ENCODE results near the gene SUSD4. TPM values are rescaled to one million over a fixed set of nuclear protein-coding genes. Genes with fewer than 3 reads are reported as not detected.
A peak's percentile ranks its signal among the peaks of the same experiment; 100 is the strongest.

Gene SUSD4
- total RNA-seq, 1 experiment from 2014 or later, result 5.1 TPM

DNA sequence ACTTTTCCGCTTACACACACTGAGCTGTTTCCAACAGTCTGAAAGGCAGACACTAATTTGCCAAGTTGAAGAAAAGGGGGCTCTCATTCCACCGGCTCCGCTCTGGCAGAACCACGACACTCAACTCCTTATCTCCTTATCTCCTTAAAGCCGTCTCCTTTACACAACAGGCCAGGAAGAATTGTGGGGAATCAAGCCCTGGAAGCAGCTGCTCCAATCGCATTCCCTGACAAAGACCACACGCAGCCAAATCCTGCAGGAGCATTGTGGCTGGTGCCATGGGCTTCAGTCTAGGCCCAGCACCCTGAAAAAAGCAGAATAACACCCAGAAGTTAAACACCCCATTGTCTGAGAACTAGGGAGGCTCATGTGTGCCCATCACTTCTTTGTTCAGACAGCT, 24.1 kb downstream of the SUSD4 start:
- Histone ChIP-seq H3K27me3 (no peaks in the 10 kb centered on the region), H3K9me3 (no peaks in the 10 kb centered on the region), H3K36me3 (no peaks in the 10 kb centered on the region), H3K4me3 (no peak overlapping the region)
- no peak for DNase-seq

GRCh38 chr1:223338811-223339746, 24.9 kb downstream of the SUSD4 start:
- Histone ChIP-seq H3K9me3 (no peaks in the 10 kb centered on the region), H3K27me3 (no peaks in the 10 kb centered on the region), H3K36me3 (no peaks in the 10 kb centered on the region), H3K4me3 (no peak overlapping the region)
- no peak for DNase-seq

GRCh38 chr1:223337174-223337869, 26.7 kb downstream of the SUSD4 start:
- Histone ChIP-seq H3K9me3 (no peaks in the 10 kb centered on the region), H3K27me3 (no peaks in the 10 kb centered on the region), H3K4me3 (no peak overlapping the region), H3K36me3 (no peaks in the 10 kb centered on the region)
- no peak for DNase-seq

DNA sequence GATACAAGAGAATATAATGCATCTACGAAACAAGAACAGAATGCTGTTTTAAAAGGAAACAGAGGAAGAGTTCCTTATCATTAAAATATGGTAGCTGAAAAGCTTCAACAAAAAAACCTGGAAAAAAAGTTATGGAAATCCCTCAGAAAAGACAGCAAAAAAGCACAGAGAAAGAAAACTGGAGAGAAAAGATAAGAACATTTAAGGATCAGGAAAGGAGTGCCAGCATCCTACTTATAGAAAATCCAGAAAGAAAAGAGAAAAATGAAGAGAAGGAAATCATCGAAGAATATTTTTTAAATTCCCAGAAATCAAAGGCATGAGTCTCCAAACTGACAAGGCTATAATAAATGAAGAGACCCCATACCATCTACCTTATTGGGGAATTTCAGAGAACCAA, 29.8 kb downstream of the SUSD4 start:
- DNase-seq, result no peak
- Histone ChIP-seq H3K4me3 (no peak overlapping the region), H3K9me3 (no peaks in the 10 kb centered on the region; the same call in 1 of the 2 replicates), H3K36me3 (no peaks in the 10 kb centered on the region), H3K27me3 (no peaks in the 10 kb centered on the region)

DNA sequence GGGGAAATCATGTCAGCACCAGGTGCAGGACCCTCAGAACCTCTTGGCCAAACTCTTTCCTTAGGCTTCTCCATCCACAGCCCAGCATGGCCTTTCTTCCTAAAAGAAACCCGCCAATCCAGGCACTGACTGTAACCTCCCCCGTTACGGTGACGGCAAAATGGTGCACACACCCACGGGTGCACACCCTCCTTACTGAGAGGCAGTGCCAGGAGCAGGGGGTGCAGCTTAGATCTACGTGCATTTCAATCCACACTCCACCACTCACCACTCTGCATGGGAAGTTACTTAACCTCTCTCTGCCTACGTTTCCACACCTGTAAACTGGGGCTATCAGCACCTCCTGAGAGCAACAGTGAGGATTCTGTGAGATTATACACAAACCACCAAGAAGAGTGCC, 31.0 kb downstream of the SUSD4 start:
- Histone ChIP-seq H3K9me3 (no peaks in the 10 kb centered on the region; the same call in 1 of the 2 replicates), H3K4me3 (no peak overlapping the region), H3K36me3 (no peaks in the 10 kb centered on the region), H3K27me3 (no peaks in the 10 kb centered on the region)
- DNase-seq, result no peak

DNA sequence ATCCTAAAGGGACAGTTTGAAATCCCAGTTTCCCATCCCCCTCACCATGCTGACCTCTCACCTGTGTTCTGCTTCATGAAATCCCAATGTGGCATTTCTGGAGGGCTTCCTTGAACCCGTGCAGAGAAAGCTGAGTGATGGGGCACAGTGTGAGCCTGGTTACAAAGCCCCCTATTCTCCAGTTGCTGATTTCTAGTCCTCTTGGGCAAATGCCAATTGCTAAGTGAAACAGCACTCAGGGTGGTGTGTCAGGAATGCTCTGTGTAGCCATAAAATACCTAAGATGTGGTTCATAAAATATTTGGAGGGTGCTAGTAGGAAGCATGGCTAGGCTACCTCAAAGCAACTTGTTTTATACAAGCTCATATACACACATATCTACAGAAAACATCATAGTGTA, 32.0 kb downstream of the SUSD4 start:
- H3K9me3 ChIP-seq, result no peaks in the 10 kb centered on the region; the same call in 1 of the 2 replicates
- peak; percentile 19 for DNase-seq

GRCh38 chr1:223331301-223331700, 32.7 kb downstream of the SUSD4 start:
- Histone ChIP-seq H3K9me3 (no peaks in the 10 kb centered on the region; the same call in 1 of the 2 replicates), H3K4me3 (no peak overlapping the region), H3K27me3 (no peaks in the 10 kb centered on the region), H3K36me3 (no peaks in the 10 kb centered on the region)
- no peak for DNase-seq

More for the DNA sequence above, 32.0 kb downstream of the SUSD4 start:
- no peak overlapping the region for H3K4me3 ChIP-seq
- no peaks in the 10 kb centered on the region for H3K27me3 ChIP-seq
- no peaks in the 10 kb centered on the region for H3K36me3 ChIP-seq

DNA sequence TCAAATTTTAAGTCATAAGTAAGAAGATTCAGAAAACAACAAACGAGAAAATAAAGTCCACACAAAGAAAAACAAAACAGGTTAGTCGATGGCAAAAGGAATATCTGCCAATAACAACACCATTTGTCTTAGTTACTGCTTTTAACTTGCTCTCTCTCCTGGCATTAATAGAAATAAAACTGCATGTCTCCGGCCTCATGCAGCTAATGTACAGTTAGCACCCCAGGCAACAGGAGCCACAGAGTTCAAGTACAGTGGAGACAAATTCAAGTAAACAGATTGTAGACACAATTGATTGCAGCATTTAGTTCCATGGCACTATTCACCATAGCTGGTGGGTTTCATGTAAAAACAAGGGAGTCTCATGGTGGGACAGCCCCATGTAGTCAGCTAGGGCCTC, 33.5 kb downstream of the SUSD4 start:
- Histone ChIP-seq H3K4me3 (no peak overlapping the region), H3K27me3 (no peaks in the 10 kb centered on the region), H3K9me3 (no peaks in the 10 kb centered on the region; the same call in 1 of the 2 replicates), H3K36me3 (no peaks in the 10 kb centered on the region)
- no peak for DNase-seq

- Histone ChIP-seq H3K36me3 (no peaks in the 10 kb centered on the region), H3K27me3 (no peaks in the 10 kb centered on the region), H3K9me3 (no peaks in the 10 kb centered on the region; the same call in 1 of the 2 replicates), H3K4me3 (no peak overlapping the region)
- DNase-seq, result no peak
Observed at GRCh38 chr1:223329664-223330415, 34.1 kb downstream of the SUSD4 start.

DNA sequence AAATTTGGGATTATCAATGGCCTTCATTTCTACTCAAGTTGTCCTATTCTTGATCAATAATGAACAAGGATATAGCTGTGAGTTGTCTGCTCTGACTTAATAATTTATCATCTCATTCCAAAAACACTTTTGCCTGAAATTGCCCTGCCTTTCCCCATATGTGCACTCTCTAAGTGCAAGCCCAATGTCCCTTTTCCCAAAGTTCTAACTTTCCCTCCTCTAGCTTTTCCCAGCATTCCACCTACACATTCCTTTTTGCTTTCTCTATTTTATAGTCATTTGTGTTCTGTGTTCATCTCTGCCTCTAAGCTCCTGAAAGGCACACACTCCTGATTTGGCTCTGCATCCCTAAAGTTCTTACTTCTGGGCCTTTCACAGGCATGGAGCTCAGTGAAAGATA, 34.7 kb downstream of the SUSD4 start:
- Histone ChIP-seq H3K36me3 (no peaks in the 10 kb centered on the region), H3K27me3 (no peaks in the 10 kb centered on the region), H3K9me3 (no peaks in the 10 kb centered on the region; the same call in 1 of the 2 replicates), H3K4me3 (no peak overlapping the region)
- DNase-seq, result no peak

DNA sequence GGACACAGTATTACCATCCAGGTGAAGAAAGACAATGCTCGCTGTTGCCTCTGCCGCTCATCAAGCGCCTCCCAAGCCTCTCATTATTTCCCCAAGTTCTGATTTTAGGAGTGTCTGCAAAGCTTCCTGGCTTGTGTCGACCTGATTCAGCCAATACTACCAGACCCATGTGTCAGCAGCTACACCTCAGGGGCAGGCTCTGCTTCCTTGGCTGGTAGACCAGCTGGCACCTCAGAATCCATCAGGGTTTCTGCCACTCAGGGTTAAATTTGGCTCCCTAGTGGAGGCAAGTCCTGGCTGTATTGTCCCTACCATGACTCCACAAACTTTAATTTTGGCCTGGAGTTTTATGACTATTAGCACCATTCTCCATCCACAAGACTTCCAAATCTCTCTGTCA, 35.4 kb downstream of the SUSD4 start:
- Histone ChIP-seq H3K9me3 (no peaks in the 10 kb centered on the region; the same call in 1 of the 2 replicates), H3K27me3 (no peaks in the 10 kb centered on the region)
- peak; percentile 65 for DNase-seq

GRCh38 chr1:223326776-223327175, 37.2 kb downstream of the SUSD4 start:
- Histone ChIP-seq H3K27me3 (no peaks in the 10 kb centered on the region), H3K36me3 (no peaks in the 10 kb centered on the region), H3K9me3 (no peaks in the 10 kb centered on the region; the same call in 1 of the 2 replicates), H3K4me3 (no peak overlapping the region)
- no peak for DNase-seq

More for the DNA sequence above, 35.4 kb downstream of the SUSD4 start:
- H3K36me3 ChIP-seq, result no peaks in the 10 kb centered on the region
- H3K4me3 ChIP-seq, result no peak overlapping the region

- Histone ChIP-seq H3K27me3 (no peaks in the 10 kb centered on the region), H3K4me3 (no peak overlapping the region), H3K36me3 (no peaks in the 10 kb centered on the region), H3K9me3 (no peaks in the 10 kb centered on the region; the same call in 1 of the 2 replicates)
- DNase-seq, result no peak
Observed at GRCh38 chr1:223323491-223324484, 40.2 kb downstream of the SUSD4 start.

DNA sequence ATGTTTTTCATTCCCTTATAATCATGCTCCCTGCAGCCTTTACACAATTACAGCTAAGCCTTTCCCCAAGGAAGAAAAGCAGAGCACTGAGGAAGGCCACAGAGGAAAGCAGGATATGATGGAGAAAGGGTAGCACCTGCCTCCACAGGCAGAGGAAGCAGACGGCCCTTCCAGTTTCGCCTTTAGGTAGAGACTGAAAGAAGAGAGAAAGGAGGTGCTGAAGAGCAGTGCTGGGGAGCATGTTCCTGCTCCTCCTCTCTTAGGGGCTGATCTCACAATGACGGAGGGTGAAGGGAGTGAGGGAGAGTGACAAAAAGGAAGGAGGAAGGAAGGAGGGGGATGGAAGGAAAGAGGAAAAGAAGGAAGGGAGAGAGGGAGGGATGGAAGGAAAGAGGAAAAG, 41.1 kb downstream of the SUSD4 start:
- DNase-seq, result no peak
- Histone ChIP-seq H3K36me3 (no peaks in the 10 kb centered on the region), H3K9me3 (no peaks in the 10 kb centered on the region; the same call in 1 of the 2 replicates), H3K4me3 (no peak overlapping the region), H3K27me3 (no peaks in the 10 kb centered on the region)

DNA sequence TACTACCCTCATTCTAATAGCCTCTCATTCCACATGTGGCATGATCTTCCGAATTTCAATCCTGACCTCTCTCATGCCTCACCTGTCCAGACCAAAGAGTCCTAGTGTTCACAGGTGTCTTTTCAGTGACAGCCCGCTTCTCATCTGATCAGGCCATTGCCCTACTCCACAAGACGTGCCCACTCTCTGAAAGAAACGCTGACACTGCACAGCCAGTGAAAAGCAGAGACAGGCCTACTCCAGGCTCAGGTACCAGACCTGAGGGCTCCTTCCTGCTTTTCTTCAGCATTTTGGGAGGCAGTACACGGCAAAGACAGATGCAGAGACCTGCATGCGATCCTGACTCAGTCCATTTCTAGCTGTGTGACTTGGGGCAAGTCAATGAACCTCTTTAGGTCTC, 43.0 kb downstream of the SUSD4 start:
- no peaks in the 10 kb centered on the region for H3K27me3 ChIP-seq
- no peaks in the 10 kb centered on the region for H3K36me3 ChIP-seq
- DNase-seq, result no peak
- no peak overlapping the region for H3K4me3 ChIP-seq
- H3K9me3 ChIP-seq, result no peaks in the 10 kb centered on the region; the same call in 1 of the 2 replicates

All from MG63 (cell line).